ENCODE results near the gene FARS2. TPM values are rescaled to one million over a fixed set of nuclear protein-coding genes. Genes with fewer than 3 reads are reported as not detected.

FARS2 gene
- total and polyA plus RNA-seq, 11 donors: 11.4 to 24.6 (median 20.5) TPM

DNA sequence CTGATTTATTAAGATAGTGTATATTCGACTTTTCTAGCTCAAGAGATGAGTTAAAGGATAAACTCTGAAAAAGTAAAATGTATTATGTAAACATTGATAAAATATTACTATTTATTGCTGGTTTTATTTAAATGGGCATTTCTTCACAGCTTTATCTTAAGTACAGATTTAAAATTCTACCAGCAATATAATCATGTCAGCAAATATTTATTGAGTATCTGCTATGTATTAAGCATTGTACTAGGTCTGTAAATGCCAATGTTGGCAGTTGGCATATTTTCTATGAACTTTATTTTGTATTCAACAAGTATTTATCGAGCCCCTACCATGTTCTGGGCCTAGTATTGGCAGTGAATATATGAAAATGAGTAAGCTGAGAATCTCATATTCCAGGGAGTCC, 231.0 kb downstream of the FARS2 start:
- no peak for DNase-seq
- no peak for TF ChIP-seq POLR2A (IDR thresholded peaks at IDR 0.05)
- TF ChIP-seq, protein P1, sequence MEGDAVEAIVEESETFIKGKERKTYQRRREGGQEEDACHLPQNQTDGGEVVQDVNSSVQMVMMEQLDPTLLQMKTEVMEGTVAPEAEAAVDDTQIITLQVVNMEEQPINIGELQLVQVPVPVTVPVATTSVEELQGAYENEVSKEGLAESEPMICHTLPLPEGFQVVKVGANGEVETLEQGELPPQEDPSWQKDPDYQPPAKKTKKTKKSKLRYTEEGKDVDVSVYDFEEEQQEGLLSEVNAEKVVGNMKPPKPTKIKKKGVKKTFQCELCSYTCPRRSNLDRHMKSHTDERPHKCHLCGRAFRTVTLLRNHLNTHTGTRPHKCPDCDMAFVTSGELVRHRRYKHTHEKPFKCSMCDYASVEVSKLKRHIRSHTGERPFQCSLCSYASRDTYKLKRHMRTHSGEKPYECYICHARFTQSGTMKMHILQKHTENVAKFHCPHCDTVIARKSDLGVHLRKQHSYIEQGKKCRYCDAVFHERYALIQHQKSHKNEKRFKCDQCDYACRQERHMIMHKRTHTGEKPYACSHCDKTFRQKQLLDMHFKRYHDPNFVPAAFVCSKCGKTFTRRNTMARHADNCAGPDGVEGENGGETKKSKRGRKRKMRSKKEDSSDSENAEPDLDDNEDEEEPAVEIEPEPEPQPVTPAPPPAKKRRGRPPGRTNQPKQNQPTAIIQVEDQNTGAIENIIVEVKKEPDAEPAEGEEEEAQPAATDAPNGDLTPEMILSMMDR (IDR thresholded peaks at IDR 0.05): no peak
- intact Hi-C loops (cut with DNase I): no loop called here
- Histone ChIP-seq H3K4me3 (no peak overlapping the region), H3K27ac (no peak overlapping the region), H3K27me3 (no peaks in the 10 kb centered on the region), H3K9me3 (no peaks in the 10 kb centered on the region), H3K36me3 (no peaks in the 10 kb centered on the region), H3K4me1 (peaks cover 0 to 23% (median 0%) of the 10 kb centered on the region in 12 donors)
- 90 to 97% (median 94%) methylated on average over 2 of the region's 2 CpGs for WGBS, 4 donors
- no peak for ATAC-seq

DNA sequence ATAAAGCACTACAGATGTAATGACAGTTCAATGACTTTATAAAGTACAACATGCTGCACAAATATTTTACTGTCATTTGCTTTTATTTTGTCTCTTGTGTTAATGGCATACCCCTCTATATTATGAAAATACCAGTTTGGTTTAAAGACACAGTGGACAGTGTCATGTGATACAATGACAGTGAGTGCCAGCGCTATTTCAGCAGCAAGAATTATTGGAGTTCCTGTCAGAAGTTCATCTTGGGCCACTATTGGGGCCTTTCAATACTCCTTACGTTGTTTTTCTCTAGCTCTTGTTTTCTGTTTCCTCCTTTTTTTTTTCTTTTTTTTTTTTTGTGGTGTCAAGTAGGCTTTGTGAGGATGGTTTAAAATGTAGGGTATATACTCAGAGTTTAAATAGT, 232.5 kb downstream of the FARS2 start:
- intact Hi-C loops (cut with DNase I): no loop called here
- H3K9me3 ChIP-seq: no peaks in the 10 kb centered on the region
- no peak overlapping the region for H3K27ac ChIP-seq
- H3K4me3 ChIP-seq: no peak overlapping the region
- no peak for ATAC-seq
- H3K4me1 ChIP-seq: peaks cover 0 to 23% (median 0%) of the 10 kb centered on the region in 12 donors
- DNase-seq: no peak
- no peaks in the 10 kb centered on the region for H3K36me3 ChIP-seq
- TF ChIP-seq, protein P1 (IDR thresholded peaks at IDR 0.05): no peak
- TF ChIP-seq POLR2A (IDR thresholded peaks at IDR 0.05): no peak
- WGBS, 4 donors: 49 to 71% (median 67%) methylated on average over 2 of the region's 2 CpGs
- H3K27me3 ChIP-seq: no peaks in the 10 kb centered on the region

DNA sequence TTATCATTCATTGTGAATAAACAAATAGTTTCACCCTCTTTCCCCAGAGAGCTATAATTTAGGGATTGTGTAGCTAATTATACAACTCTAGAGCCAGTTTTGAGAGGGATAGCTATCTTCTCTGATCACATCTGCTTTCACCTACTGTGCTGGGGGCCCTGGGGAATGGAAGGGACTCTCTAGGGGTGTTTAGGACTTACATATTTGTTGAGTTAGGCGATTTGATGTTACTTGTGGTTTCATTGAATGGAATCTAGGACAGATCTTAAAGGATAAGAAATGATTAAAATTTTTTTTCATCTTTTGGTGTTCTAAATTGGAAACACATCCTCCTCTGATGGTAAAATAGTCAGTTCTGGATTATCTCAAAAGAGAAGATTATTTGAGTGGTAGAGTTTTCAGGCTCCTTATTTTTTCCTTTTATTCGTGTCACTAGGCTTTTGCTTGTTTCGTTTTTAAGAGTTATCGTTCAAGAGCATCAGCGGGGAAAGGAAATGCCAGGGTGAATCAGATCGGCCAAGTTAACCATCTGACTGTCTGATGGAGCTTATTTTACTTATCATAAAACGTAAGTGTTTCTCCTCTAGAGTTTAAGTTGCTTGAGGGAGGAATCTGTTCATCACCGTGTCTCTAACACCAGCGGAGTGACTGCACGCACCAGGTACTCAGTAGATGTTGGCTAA, 236.7 kb downstream of the FARS2 start:
- Histone ChIP-seq H3K27me3 (no peaks in the 10 kb centered on the region), H3K4me3 (no peak overlapping the region), H3K27ac (no peak overlapping the region), H3K36me3 (no peaks in the 10 kb centered on the region), H3K9me3 (no peaks in the 10 kb centered on the region), H3K4me1 (peaks cover 0 to 53% (median 12%) of the 10 kb centered on the region in 12 donors)
- no peak for ATAC-seq
- DNase-seq: no peak
- intact Hi-C loops (cut with DNase I): no loop called here
- 89 to 91% (median 90%) methylated on average over 10 of the region's 10 CpGs for WGBS, 4 donors
- TF ChIP-seq, protein P1 (IDR thresholded peaks at IDR 0.05): no peak
- TF ChIP-seq POLR2A (IDR thresholded peaks at IDR 0.05): no peak

DNA sequence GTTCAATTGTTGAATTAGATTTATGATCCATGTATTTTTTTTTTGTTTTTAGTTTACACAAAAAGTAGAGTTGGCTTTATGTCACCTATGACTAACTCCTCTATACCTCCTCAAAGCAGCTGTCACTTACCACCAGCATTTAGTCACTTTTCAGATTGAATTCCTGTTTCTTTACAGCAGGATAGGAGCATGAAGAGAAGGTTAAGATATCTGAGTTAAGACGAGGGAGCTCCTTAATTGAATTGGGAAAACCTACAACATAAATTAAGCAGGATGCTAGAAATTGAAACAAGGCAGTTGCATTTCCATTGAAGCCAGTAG, 237.2 kb downstream of the FARS2 start:
- intact Hi-C loops (cut with DNase I): no loop called here
- no peaks in the 10 kb centered on the region for H3K27me3 ChIP-seq
- 93 to 100% (median 95%) methylated on average over 1 of the region's 1 CpG for WGBS, 4 donors

More for the DNA sequence above, 237.2 kb downstream of the FARS2 start:
- no peaks in the 10 kb centered on the region for H3K36me3 ChIP-seq
- no peak for DNase-seq
- H3K9me3 ChIP-seq: no peaks in the 10 kb centered on the region
- no peak for TF ChIP-seq POLR2A (IDR thresholded peaks at IDR 0.05)
- TF ChIP-seq, protein P1 (IDR thresholded peaks at IDR 0.05): no peak
- no peak overlapping the region for H3K4me3 ChIP-seq
- H3K4me1 ChIP-seq: peaks cover 0 to 53% (median 12%) of the 10 kb centered on the region in 12 donors
- no peak for ATAC-seq
- no peak overlapping the region for H3K27ac ChIP-seq
